ENCODE measurements around the gene SCFD1.

Gene SCFD1

DNA sequence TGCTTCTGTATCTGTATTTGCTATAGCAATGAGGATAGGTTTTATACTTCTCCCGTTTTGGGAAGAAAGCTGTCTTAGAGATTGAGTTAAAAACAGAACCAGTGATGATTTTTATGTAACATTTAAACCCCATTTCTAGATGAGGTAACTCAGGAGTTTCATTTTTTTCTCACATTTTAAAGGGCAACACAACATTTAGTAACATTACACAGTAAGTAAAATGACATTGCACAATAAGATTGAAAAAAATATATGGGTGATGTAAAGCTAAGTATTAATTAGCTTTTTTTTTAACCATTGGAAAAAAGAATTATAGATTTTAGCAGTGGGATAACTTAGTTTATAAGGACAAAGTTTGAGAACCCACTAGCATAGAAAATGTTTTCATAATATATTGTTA lies 25.2 kb upstream of the SCFD1 start:
- TF ChIP-seq, protein P1, sequence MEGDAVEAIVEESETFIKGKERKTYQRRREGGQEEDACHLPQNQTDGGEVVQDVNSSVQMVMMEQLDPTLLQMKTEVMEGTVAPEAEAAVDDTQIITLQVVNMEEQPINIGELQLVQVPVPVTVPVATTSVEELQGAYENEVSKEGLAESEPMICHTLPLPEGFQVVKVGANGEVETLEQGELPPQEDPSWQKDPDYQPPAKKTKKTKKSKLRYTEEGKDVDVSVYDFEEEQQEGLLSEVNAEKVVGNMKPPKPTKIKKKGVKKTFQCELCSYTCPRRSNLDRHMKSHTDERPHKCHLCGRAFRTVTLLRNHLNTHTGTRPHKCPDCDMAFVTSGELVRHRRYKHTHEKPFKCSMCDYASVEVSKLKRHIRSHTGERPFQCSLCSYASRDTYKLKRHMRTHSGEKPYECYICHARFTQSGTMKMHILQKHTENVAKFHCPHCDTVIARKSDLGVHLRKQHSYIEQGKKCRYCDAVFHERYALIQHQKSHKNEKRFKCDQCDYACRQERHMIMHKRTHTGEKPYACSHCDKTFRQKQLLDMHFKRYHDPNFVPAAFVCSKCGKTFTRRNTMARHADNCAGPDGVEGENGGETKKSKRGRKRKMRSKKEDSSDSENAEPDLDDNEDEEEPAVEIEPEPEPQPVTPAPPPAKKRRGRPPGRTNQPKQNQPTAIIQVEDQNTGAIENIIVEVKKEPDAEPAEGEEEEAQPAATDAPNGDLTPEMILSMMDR (IDR thresholded peaks at IDR 0.05; ENCODE audit: low read depth, low read length, poor library complexity, severe bottlenecking) = no peak
- no peak for TF ChIP-seq EZH2phosphoT487 (IDR thresholded peaks at IDR 0.05; ENCODE audit: borderline replicate concordance, low read length)
- no peaks in the 10 kb centered on the region; the same call in 1 of the 2 replicates for H4K20me1 ChIP-seq (ENCODE audit: control insufficient read depth, insufficient read depth, low read depth, low read length)
- peaks cover 75% of the 10 kb centered on the region for H3K36me3 ChIP-seq (ENCODE audit: control insufficient read depth, low read length)

DNA sequence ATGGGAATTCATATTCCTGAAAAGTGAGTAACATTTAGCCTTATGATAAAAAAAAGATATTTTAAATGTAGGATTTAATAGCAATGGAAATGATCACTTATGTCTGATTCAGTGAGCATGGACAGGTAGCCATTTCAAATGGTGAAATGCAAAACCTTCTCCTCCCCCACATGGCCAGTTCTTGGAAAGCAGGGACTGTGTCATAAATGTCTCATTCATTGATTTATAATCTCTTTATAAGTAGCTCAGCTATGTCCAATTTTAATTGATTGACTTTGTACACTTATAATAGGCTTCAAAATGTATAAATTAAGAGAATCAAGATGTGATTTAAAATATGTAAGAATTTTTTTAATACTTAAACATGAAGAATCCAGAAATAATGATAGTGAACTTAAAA lies 24.6 kb upstream of the SCFD1 start:
- H3K79me2 ChIP-seq (ENCODE audit: control insufficient read depth, low read length) = peaks cover 4% of the 10 kb centered on the region; the same call in 1 of the 2 replicates

More for the DNA sequence above, 25.2 kb upstream of the SCFD1 start:
- H3K4me1 ChIP-seq (ENCODE audit: control insufficient read depth, low read length) = no peaks in the 10 kb centered on the region
- no peak overlapping the region for H3K4me2 ChIP-seq (ENCODE audit: low read length)
- no peak overlapping the region for H3K27ac ChIP-seq (ENCODE audit: low read depth, low read length)
- no peaks in the 10 kb centered on the region for H3K27me3 ChIP-seq (ENCODE audit: control insufficient read depth, low read length)
- H3K79me2 ChIP-seq (ENCODE audit: control insufficient read depth, low read length) = peaks cover 7% of the 10 kb centered on the region; the same call in 1 of the 2 replicates
- H3K4me3 ChIP-seq (ENCODE audit: low read length) = no peak overlapping the region
- no peaks in the 10 kb centered on the region for H3F3A ChIP-seq (ENCODE audit: control insufficient read depth, insufficient read depth)
- no peaks in the 10 kb centered on the region for H3K9me2 ChIP-seq (replicated peaks; ENCODE audit: control insufficient read depth, low read length)
- H3K9me3 ChIP-seq (ENCODE audit: control insufficient read depth, insufficient read depth, low read length) = no peaks in the 10 kb centered on the region

DNA sequence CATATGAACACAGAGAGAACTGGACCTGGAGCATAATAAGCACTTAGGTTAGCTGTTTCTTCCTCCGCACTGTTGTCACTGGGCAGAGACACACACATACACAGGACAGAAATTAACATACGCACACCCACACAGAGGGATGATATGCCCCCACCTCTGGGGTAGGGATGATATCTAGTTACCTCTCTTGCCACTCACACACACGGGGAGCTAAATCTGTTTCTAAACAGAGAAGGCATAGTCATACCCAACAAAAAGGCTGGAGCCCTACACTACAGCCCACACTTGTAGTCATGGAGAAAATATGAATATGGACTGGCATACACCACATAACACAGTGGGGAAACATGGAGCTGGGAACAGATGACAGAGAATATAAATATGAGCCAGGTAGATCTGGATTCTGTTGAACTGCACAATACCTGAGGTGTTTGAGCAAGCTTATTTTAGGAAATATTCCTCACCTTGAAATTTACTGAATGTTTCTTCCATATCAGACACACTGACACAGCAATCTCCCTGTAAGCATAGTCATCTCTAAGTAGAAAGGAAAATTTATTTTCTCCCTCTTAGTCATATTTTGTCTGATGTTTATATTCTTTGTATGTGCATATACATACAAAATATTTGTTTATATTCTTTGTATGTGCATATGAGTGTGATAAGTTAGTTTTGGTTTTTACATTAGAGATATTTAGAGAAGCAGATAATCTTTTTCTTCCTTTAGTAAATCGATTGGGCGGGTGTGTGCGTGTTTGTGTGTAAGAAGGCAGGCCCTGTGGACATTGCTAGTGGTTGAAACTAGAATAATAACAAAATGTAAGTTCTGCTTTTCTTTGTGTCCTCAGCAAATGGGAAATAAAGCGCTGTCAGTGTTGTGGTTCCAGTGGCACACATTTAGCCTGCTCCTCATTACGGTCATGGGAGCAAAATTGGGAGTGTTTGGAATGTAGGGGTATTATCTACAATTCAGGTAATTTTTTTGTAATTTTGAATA lies 20.9 kb upstream of the SCFD1 start:
- Histone ChIP-seq H3K4me2 (ENCODE audit: low read length) (no peak overlapping the region), H3K27ac (ENCODE audit: low read depth, low read length) (no peak overlapping the region), H3K36me3 (ENCODE audit: control insufficient read depth, low read length) (peaks cover 89% of the 10 kb centered on the region), H3K9me2 (replicated peaks; ENCODE audit: control insufficient read depth, low read length) (no peaks in the 10 kb centered on the region), H3K9me3 (ENCODE audit: control insufficient read depth, insufficient read depth, low read length) (no peaks in the 10 kb centered on the region), H3K27me3 (ENCODE audit: control insufficient read depth, low read length) (no peaks in the 10 kb centered on the region), H3K79me2 (ENCODE audit: control insufficient read depth, low read length) (no peaks in the 10 kb centered on the region), H3K4me3 (ENCODE audit: low read length) (no peak overlapping the region), H3K4me1 (ENCODE audit: control insufficient read depth, low read length) (no peaks in the 10 kb centered on the region), H3F3A (ENCODE audit: control insufficient read depth, insufficient read depth) (no peaks in the 10 kb centered on the region), H4K20me1 (ENCODE audit: control insufficient read depth, insufficient read depth, low read depth, low read length) (no peaks in the 10 kb centered on the region; the same call in 1 of the 2 replicates)
- TF ChIP-seq EZH2phosphoT487 (IDR thresholded peaks at IDR 0.05; ENCODE audit: borderline replicate concordance, low read length) = no peak
- TF ChIP-seq, protein P1 (IDR thresholded peaks at IDR 0.05; ENCODE audit: low read depth, low read length, poor library complexity, severe bottlenecking) = no peak

More for the DNA sequence above, 24.6 kb upstream of the SCFD1 start:
- Histone ChIP-seq H3K4me2 (ENCODE audit: low read length) (no peak overlapping the region), H3F3A (ENCODE audit: control insufficient read depth, insufficient read depth) (no peaks in the 10 kb centered on the region), H3K36me3 (ENCODE audit: control insufficient read depth, low read length) (peaks cover 75% of the 10 kb centered on the region), H4K20me1 (ENCODE audit: control insufficient read depth, insufficient read depth, low read depth, low read length) (no peaks in the 10 kb centered on the region; the same call in 1 of the 2 replicates), H3K27me3 (ENCODE audit: control insufficient read depth, low read length) (no peaks in the 10 kb centered on the region), H3K4me3 (ENCODE audit: low read length) (no peak overlapping the region), H3K9me2 (replicated peaks; ENCODE audit: control insufficient read depth, low read length) (no peaks in the 10 kb centered on the region), H3K9me3 (ENCODE audit: control insufficient read depth, insufficient read depth, low read length) (no peaks in the 10 kb centered on the region), H3K27ac (ENCODE audit: low read depth, low read length) (no peak overlapping the region), H3K4me1 (ENCODE audit: control insufficient read depth, low read length) (no peaks in the 10 kb centered on the region)
- no peak for TF ChIP-seq EZH2phosphoT487 (IDR thresholded peaks at IDR 0.05; ENCODE audit: borderline replicate concordance, low read length)
- TF ChIP-seq, protein P1 (IDR thresholded peaks at IDR 0.05; ENCODE audit: low read depth, low read length, poor library complexity, severe bottlenecking) = no peak

All from DOHH2 (cell line).